ENCODE data around the gene ZPLD1.

ZPLD1 gene

GRCh38 chr3:102511168-102511567 lies 76.4 kb downstream of the ZPLD1 start:
- no peaks in the 10 kb centered on the region for H3K27me3 ChIP-seq (ENCODE audit: low read length)
- H3K9ac ChIP-seq (ENCODE audit: low read length), result no peak overlapping the region
- H3K9me2 ChIP-seq (replicated peaks; ENCODE audit: insufficient read depth, low read length), result no peaks in the 10 kb centered on the region; the same call in 1 of the 2 replicates
- H3K4me2 ChIP-seq (ENCODE audit: low read depth, low read length, poor library complexity, severe bottlenecking), result no peak overlapping the region
- no peak overlapping the region for H2AFZ ChIP-seq (ENCODE audit: low read depth, low read length, severe bottlenecking)
- H3K27ac ChIP-seq (ENCODE audit: low read depth, low read length), result no peak overlapping the region
- no peaks in the 10 kb centered on the region for H3F3A ChIP-seq (ENCODE audit: insufficient read depth)
- no peaks in the 10 kb centered on the region for H3K79me2 ChIP-seq (ENCODE audit: insufficient read depth, low read length)
- H4K20me1 ChIP-seq (ENCODE audit: low read depth, low read length), result no peaks in the 10 kb centered on the region
- no peak for TF ChIP-seq CTCF (IDR thresholded peaks at IDR 0.05; ENCODE audit: insufficient read depth, low read length, poor library complexity, severe bottlenecking)
- TF ChIP-seq EZH2phosphoT487 (conservative IDR thresholded peaks at IDR 0.05; ENCODE audit: low read length), result no peak
- no peaks in the 10 kb centered on the region for H3K36me3 ChIP-seq (ENCODE audit: low read length)
- no peak overlapping the region for H3K4me3 ChIP-seq (ENCODE audit: insufficient read depth, low read length, poor library complexity, severe bottlenecking)
- H3K9me3 ChIP-seq (ENCODE audit: insufficient read depth, low read length), result no peaks in the 10 kb centered on the region

DNA sequence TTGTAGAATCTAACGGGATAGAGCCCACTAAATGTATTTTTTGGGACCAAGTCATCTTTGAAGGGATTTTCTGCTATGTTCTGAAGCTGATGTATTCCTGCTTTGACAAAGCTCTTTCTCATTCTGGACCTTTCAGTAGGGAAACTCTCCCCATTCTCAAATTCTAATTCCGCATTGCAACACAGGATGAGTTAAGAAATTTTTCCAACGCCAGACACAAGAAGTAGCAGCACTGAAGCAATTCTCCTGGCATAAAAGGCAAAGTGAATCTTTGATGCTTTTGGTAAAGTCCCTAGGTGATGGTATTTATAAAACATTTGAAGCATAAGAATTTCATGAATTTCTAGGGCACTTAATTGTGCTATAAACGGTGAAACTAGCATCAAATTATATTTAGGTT lies 76.8 kb downstream of the ZPLD1 start:
- no peaks in the 10 kb centered on the region for H4K20me1 ChIP-seq (ENCODE audit: low read depth, low read length)
- H3K9me3 ChIP-seq (ENCODE audit: insufficient read depth, low read length), result no peaks in the 10 kb centered on the region
- H3F3A ChIP-seq (ENCODE audit: insufficient read depth), result no peaks in the 10 kb centered on the region
- H3K4me3 ChIP-seq (ENCODE audit: insufficient read depth, low read length, poor library complexity, severe bottlenecking), result no peak overlapping the region
- no peak overlapping the region for H3K27ac ChIP-seq (ENCODE audit: low read depth, low read length)
- no peaks in the 10 kb centered on the region for H3K36me3 ChIP-seq (ENCODE audit: low read length)
- H3K9ac ChIP-seq (ENCODE audit: low read length), result no peak overlapping the region
- H3K9me2 ChIP-seq (replicated peaks; ENCODE audit: insufficient read depth, low read length), result no peaks in the 10 kb centered on the region; the same call in 1 of the 2 replicates
- TF ChIP-seq EZH2phosphoT487 (conservative IDR thresholded peaks at IDR 0.05; ENCODE audit: low read length), result no peak
- TF ChIP-seq CTCF (IDR thresholded peaks at IDR 0.05; ENCODE audit: insufficient read depth, low read length, poor library complexity, severe bottlenecking), result no peak
- H3K4me2 ChIP-seq (ENCODE audit: low read depth, low read length, poor library complexity, severe bottlenecking), result no peak overlapping the region
- no peaks in the 10 kb centered on the region for H3K79me2 ChIP-seq (ENCODE audit: insufficient read depth, low read length)
- H2AFZ ChIP-seq (ENCODE audit: low read depth, low read length, severe bottlenecking), result no peak overlapping the region
- no peaks in the 10 kb centered on the region for H3K27me3 ChIP-seq (ENCODE audit: low read length)

DNA sequence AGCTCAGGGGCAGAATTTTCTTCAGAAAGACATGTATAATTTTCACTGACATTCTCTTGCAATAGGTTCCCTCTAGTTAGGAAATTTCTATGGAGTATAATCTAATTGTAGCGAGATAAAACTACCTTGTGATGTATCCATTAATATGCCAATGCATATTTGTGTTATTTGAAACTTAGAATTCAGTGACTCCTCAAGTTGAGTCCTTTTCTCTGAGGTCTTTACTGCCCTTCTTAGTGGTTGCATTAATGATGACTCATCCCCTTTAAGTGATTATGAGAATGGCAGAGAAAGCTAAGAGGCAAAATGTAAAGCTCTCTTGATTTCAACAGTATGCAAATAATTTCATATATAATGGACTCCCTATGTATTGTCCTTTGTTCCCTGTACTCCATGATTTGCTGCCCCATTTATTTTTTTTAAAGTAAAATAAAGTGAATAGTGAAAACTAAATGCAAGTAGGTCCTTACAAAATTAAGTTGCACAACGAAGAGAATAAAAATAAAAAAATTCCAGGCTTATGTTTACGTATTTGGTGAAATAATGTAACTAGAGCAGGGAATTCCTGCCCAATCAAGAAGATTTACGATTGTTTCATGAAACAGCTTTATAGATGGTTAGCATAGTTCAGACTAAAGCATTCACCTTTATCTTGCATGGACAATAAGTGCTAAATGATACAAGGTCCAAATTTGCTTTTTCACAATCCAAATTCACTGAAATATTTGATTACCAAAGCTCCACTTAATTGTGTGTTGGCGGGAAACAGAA lies 78.1 kb downstream of the ZPLD1 start:
- Histone ChIP-seq H3K9me2 (replicated peaks; ENCODE audit: insufficient read depth, low read length) (no peaks in the 10 kb centered on the region; the same call in 1 of the 2 replicates), H4K20me1 (ENCODE audit: low read depth, low read length) (no peaks in the 10 kb centered on the region), H3K27ac (ENCODE audit: low read depth, low read length) (no peak overlapping the region), H3K79me2 (ENCODE audit: insufficient read depth, low read length) (no peaks in the 10 kb centered on the region), H3K4me2 (ENCODE audit: low read depth, low read length, poor library complexity, severe bottlenecking) (no peak overlapping the region), H3F3A (ENCODE audit: insufficient read depth) (no peaks in the 10 kb centered on the region), H3K27me3 (ENCODE audit: low read length) (no peaks in the 10 kb centered on the region), H3K4me3 (ENCODE audit: insufficient read depth, low read length, poor library complexity, severe bottlenecking) (no peak overlapping the region), H2AFZ (ENCODE audit: low read depth, low read length, severe bottlenecking) (no peak overlapping the region), H3K9ac (ENCODE audit: low read length) (no peak overlapping the region), H3K9me3 (ENCODE audit: insufficient read depth, low read length) (no peaks in the 10 kb centered on the region), H3K36me3 (ENCODE audit: low read length) (no peaks in the 10 kb centered on the region)
- TF ChIP-seq EZH2phosphoT487 (conservative IDR thresholded peaks at IDR 0.05; ENCODE audit: low read length) (no peak), CTCF (IDR thresholded peaks at IDR 0.05; ENCODE audit: insufficient read depth, low read length, poor library complexity, severe bottlenecking) (no peak)

Data from SU-DHL-6 (cell line).